Stimulated activated CD4-positive, alpha-beta T cell treated with anti-CD3 and anti-CD28 coated beads, TNF-alpha, amount 100 ng/mL, for 1 hour (primary cell): ENCODE data around the gene AKR1A1.
"Not testable (repeated sequence)": the region's sequence is repeated elsewhere in the genome, so short reads cannot be mapped to it uniquely, and the experiment has no call there.

Experiments
- DNase-seq, 3 donors: peaks; one replicate each; pipeline ENCODE4 v3.0.0-alpha.2; 2020; ENCODE audit warnings: low read depth in 3 of 3, low spot score in 1 of 3

Gene AKR1A1

GRCh38 chr1:45569571-45569961 lies 18.9 kb downstream of the AKR1A1 start:
- DNase-seq, result no peak

- DNase-seq, result peak in 2 of 3 donors; percentile 45 to 50
These were observed 19.4 kb downstream of the AKR1A1 start for GRCh38 chr1:45569962-45570581.

- no peak for DNase-seq
These were observed 20.0 kb downstream of the AKR1A1 start for GRCh38 chr1:45570631-45571030.

- no peak for DNase-seq
These were observed 22.7 kb downstream of the AKR1A1 start for GRCh38 chr1:45573231-45573804.

GRCh38 chr1:45574105-45574626 lies 23.5 kb downstream of the AKR1A1 start:
- no peak for DNase-seq

GRCh38 chr1:45583264-45583665 lies 32.6 kb downstream of the AKR1A1 start:
- peak; percentile 83 to 87 (median 87) for DNase-seq

GRCh38 chr1:45583666-45584350 lies 33.2 kb downstream of the AKR1A1 start, which contains the start of gene NASP:
Gene NASP (plus strand): TSS chr1:45584041. CDS start chr1:45584147, 106 bp downstream.
- DNase-seq, result peak; percentile 75 to 97 (median 86)

GRCh38 chr1:45584351-45585109 lies 33.9 kb downstream of the AKR1A1 start:
- DNase-seq, result peak; percentile 59 to 81 (median 64)

- no peak for DNase-seq
These were observed 34.4 kb downstream of the AKR1A1 start for GRCh38 chr1:45585110-45585426.

- no peak for DNase-seq
These were observed 35.0 kb downstream of the AKR1A1 start for GRCh38 chr1:45585496-45586075.

GRCh38 chr1:45586769-45587168 lies 36.1 kb downstream of the AKR1A1 start:
- no peak for DNase-seq

- DNase-seq, result no peak
These were observed 39.2 kb downstream of the AKR1A1 start for GRCh38 chr1:45589861-45590260.

- no peak for DNase-seq
These were observed 43.8 kb downstream of the AKR1A1 start for GRCh38 chr1:45594412-45594811.

- not testable (repeated sequence) for DNase-seq
These were observed 46.1 kb downstream of the AKR1A1 start for GRCh38 chr1:45596765-45597164.

GRCh38 chr1:45604239-45604638 lies 53.6 kb downstream of the AKR1A1 start:
- DNase-seq, result no peak

- DNase-seq, result no peak
These were observed 56.9 kb downstream of the AKR1A1 start for GRCh38 chr1:45607404-45608074.

GRCh38 chr1:45608175-45609156 lies 57.8 kb downstream of the AKR1A1 start:
- DNase-seq, result no peak

GRCh38 chr1:45610589-45611226 lies 60.1 kb downstream of the AKR1A1 start:
- DNase-seq, result no peak
